CD14-positive monocyte (primary cell): ENCODE measurements around the gene KRT74. TPM values are rescaled to one million over a fixed set of nuclear protein-coding genes. Genes with fewer than 3 reads are reported as not detected.

Experiments
- DNase-seq, 3 donors: peaks; one replicate each; pipeline ENCODE4 v3.0.0-alpha.2; 2011 to 2022
- H2AFZ ChIP-seq: 2 replicates; pipeline ENCODE4 v1.6.0; 2012; ENCODE audit warnings: mild to moderate bottlenecking, low read depth, low read length, inconsistent platforms; ENCODE audit not compliant: insufficient read depth, poor library complexity, severe bottlenecking
- H3K27ac ChIP-seq, 2 donors: 1 replicate in 1 of 2; 2 replicates in 1 of 2; pipeline ENCODE4 v1.5.1; 2012 to 2013; ENCODE audit warnings: low read length in 2 of 2, control low read depth in 1 of 2, inconsistent platforms in 1 of 2, low read depth in 1 of 2, mild to moderate bottlenecking in 1 of 2
- H3K27me3 ChIP-seq, 2 donors: one replicate each; pipeline versions ENCODE4 v1.6.0 to v1.6.1; 2011 to 2013; ENCODE audit warnings: low read length in 2 of 2; ENCODE audit not compliant: control insufficient read depth in 2 of 2, insufficient read depth in 2 of 2
- H3K36me3 ChIP-seq, 2 donors: replicated peaks in 1 of 2; 1 replicate in 1 of 2; 2 replicates in 1 of 2; pipeline versions ENCODE4 v1.5.1 to v1.6.1; 2012 to 2013; ENCODE audit warnings: low read length in 2 of 2, control low read depth in 1 of 2, inconsistent platforms in 1 of 2, mild to moderate bottlenecking in 1 of 2; ENCODE audit not compliant: insufficient read depth in 2 of 2, control insufficient read depth in 1 of 2
- H3K4me1 ChIP-seq, 2 donors: 1 replicate in 1 of 2; 2 replicates in 1 of 2; pipeline versions ENCODE4 v1.5.1 to v1.6.1; 2012 to 2013; ENCODE audit warnings: low read length in 2 of 2, control low read depth in 1 of 2, inconsistent platforms in 1 of 2, mild to moderate bottlenecking in 1 of 2, moderate library complexity in 1 of 2; ENCODE audit not compliant: insufficient read depth in 2 of 2, control insufficient read depth in 1 of 2
- H3K4me2 ChIP-seq: replicated peaks from 2 replicates; pipeline ENCODE3; 2012; ENCODE audit warnings: low read length, moderate library complexity, mild to moderate bottlenecking; ENCODE audit not compliant: poor library complexity, severe bottlenecking; ENCODE audit errors: extremely low read depth
- H3K4me3 ChIP-seq, 3 experiments: fragments of 200-600 bp in 1 of 3; sonication (generic) in 1 of 3; replicated peaks in 1 of 3; 1 replicate in 2 of 3; 2 replicates in 1 of 3; pipeline ENCODE4 v1.5.1; 2011 to 2013; ENCODE audit warnings: low read length in 3 of 3, mild to moderate bottlenecking in 3 of 3, control low read depth in 2 of 3, low read depth in 2 of 3, inconsistent platforms in 1 of 3, moderate library complexity in 1 of 3
- H3K79me2 ChIP-seq: 2 replicates; pipeline ENCODE4 v1.6.0; 2012; ENCODE audit warnings: mild to moderate bottlenecking, control low read depth, inconsistent platforms, low read length, moderate library complexity; ENCODE audit not compliant: insufficient read depth
- H3K9ac ChIP-seq: 2 replicates; pipeline ENCODE4 v1.6.0; 2017; ENCODE audit warnings: low read length, mild to moderate bottlenecking; ENCODE audit not compliant: insufficient read depth, poor library complexity, severe bottlenecking
- H3K9me3 ChIP-seq, 2 donors: replicated peaks in 1 of 2; 1 replicate in 1 of 2; 2 replicates in 1 of 2; pipeline versions ENCODE4 v1.5.1 to v1.6.1; 2012 to 2013; ENCODE audit warnings: low read length in 2 of 2, control low read depth in 1 of 2; ENCODE audit not compliant: control insufficient read depth in 1 of 2, insufficient read depth in 1 of 2
- H4K20me1 ChIP-seq: 2 replicates; pipeline ENCODE4 v1.6.0; 2012; ENCODE audit warnings: mild to moderate bottlenecking, low read length, control low read depth, moderate library complexity; ENCODE audit not compliant: insufficient read depth
- H3K27ac Mint-ChIP-seq, 7 donors: one replicate each; pipeline ENCODE4 v1.8.0; 2020; ENCODE audit warnings: mild to moderate bottlenecking in 7 of 7, mixed read lengths in 7 of 7, moderate library complexity in 6 of 7, inconsistent platforms in 2 of 7
- H3K27me3 Mint-ChIP-seq, 3 donors: one replicate each; pipeline ENCODE4 v1.8.0; 2021 to 2022; ENCODE audit warnings: low read depth in 3 of 3, mild to moderate bottlenecking in 3 of 3, mixed read lengths in 3 of 3, moderate library complexity in 3 of 3, inconsistent platforms in 1 of 3
- H3K36me3 Mint-ChIP-seq, 2 donors: one replicate each; pipeline ENCODE4 v1.8.0; 2020; ENCODE audit warnings: mixed read lengths in 2 of 2, inconsistent platforms in 1 of 2, mild to moderate bottlenecking in 1 of 2
- H3K4me1 Mint-ChIP-seq: one replicate; pipeline ENCODE4 v1.8.0; 2020; ENCODE audit warnings: mild to moderate bottlenecking, mixed read lengths
- H3K4me3 Mint-ChIP-seq, 2 donors: one replicate each; pipeline ENCODE4 v1.8.0; 2020; ENCODE audit warnings: mild to moderate bottlenecking in 2 of 2, mixed read lengths in 2 of 2, moderate library complexity in 1 of 2
- H3K9me3 Mint-ChIP-seq, 7 donors: one replicate each; pipeline ENCODE4 v1.8.0; 2020 to 2022; ENCODE audit warnings: mixed read lengths in 7 of 7, mild to moderate bottlenecking in 6 of 7, moderate library complexity in 6 of 7, inconsistent platforms in 2 of 7
- WGBS: methylation state at CpG from one replicate; pipeline ENCODE4 v1.1.5; 2013; ENCODE audit warnings: missing lambda C conversion rate; ENCODE audit not compliant: insufficient coverage; 5-methylcytosine and 5-hydroxymethylcytosine counted together
- intact Hi-C, 2 donors: fragments of 100-400 bp; cut with micrococcal nuclease; formaldehyde crosslinking; loops; one replicate each; pipeline versions ENCODE4 v1.15.0 to v1.15.1; 2023
- polyA plus RNA-seq, 3 donors: library from polyadenylated mRNA; depleted of rRNA in 1 of 3; unstranded in 2 of 3; stranded (reverse) in 1 of 3; fragments of 300-500 nt in 2 of 3; fragments of >200 nt in 1 of 3; fragmentation: Illumina TruSeq in 2 of 3; gene quantifications; 1 replicate in 2 of 3; 2 replicates in 1 of 3; pipeline ENCODE4 v1.2.3, GENCODE V29; 2012 to 2021
- TF ChIP-seq, protein P1 (sequence below): fragments of 200-600 bp; IDR thresholded peaks from one replicate; pipeline ENCODE4 v1.8.0; 2022; ENCODE audit warnings: antibody characterized with exemption, mild to moderate bottlenecking

KRT74 gene
- polyA plus RNA-seq, 3 donors = not detected

DNA sequence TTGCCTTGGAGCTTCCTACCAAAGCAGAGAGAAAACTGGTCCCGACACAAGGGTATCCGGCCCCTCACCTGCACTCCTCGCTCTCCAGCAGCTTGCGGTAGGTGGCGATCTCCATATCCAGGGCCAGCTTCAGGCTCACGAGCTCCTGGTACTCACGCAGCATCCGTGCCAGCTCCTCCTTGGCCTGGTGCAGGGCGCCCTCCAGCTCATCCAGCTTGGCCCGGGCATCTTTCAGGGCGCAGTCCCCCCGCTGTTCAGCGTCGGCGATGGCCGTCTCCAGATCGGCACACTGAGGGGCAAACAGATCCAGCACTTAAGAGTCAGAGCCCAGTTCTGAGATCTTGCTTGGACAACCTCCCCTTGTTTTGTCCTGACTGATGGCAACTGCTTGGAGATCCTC, 13.9 kb upstream of the KRT74 start:
- no peak overlapping the region for H3K27ac Mint-ChIP-seq
- H2AFZ ChIP-seq = no peak overlapping the region
- H3K79me2 ChIP-seq = no peaks in the 10 kb centered on the region
- H3K27me3 Mint-ChIP-seq = peaks cover 0 to 6% (median 3%) of the 10 kb centered on the region in 3 donors
- TF ChIP-seq, protein P1, sequence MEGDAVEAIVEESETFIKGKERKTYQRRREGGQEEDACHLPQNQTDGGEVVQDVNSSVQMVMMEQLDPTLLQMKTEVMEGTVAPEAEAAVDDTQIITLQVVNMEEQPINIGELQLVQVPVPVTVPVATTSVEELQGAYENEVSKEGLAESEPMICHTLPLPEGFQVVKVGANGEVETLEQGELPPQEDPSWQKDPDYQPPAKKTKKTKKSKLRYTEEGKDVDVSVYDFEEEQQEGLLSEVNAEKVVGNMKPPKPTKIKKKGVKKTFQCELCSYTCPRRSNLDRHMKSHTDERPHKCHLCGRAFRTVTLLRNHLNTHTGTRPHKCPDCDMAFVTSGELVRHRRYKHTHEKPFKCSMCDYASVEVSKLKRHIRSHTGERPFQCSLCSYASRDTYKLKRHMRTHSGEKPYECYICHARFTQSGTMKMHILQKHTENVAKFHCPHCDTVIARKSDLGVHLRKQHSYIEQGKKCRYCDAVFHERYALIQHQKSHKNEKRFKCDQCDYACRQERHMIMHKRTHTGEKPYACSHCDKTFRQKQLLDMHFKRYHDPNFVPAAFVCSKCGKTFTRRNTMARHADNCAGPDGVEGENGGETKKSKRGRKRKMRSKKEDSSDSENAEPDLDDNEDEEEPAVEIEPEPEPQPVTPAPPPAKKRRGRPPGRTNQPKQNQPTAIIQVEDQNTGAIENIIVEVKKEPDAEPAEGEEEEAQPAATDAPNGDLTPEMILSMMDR = no peak
- H3K36me3 Mint-ChIP-seq = no peaks in the 10 kb centered on the region
- intact Hi-C loops = no loop called here
- H3K4me1 ChIP-seq = no peaks in the 10 kb centered on the region
- no peak overlapping the region for H3K9ac ChIP-seq
- H3K4me3 Mint-ChIP-seq = no peak overlapping the region
- no peaks in the 10 kb centered on the region for H3K4me1 Mint-ChIP-seq
- no peak overlapping the region for H3K27ac ChIP-seq
- H3K27me3 ChIP-seq = no peaks in the 10 kb centered on the region
- no peaks in the 10 kb centered on the region for H4K20me1 ChIP-seq
- DNase-seq = no peak
- H3K4me3 ChIP-seq = no peak overlapping the region
- H3K36me3 ChIP-seq = no peaks in the 10 kb centered on the region
- H3K9me3 ChIP-seq = no peaks in the 10 kb centered on the region
- 94% methylated on average over 17 of the region's 17 CpGs for WGBS
- H3K9me3 Mint-ChIP-seq = no peaks in the 10 kb centered on the region
- no peak overlapping the region for H3K4me2 ChIP-seq

DNA sequence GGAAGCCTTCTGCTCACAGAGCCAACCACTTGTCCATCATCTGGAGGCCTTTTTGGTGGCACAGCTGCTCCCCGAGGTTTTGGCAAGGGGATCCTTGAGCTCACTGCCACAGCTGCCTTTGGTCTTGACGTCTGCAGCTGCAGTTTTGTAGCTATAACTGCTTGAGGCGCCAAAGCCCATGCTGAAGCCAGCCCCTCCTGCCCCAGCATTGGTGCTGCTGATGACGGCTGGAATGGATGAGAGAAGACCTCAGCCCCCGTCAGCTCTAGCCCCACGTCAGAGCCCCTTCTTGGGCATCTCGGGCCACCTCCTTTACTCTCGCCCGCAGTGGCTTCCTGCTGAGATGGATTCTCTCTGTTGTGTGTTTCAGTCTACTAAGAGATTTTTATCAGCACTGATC, 12.3 kb upstream of the KRT74 start:
- no peak overlapping the region for H3K4me3 ChIP-seq
- no peak overlapping the region for H3K4me2 ChIP-seq
- TF ChIP-seq, protein P1 = no peak
- intact Hi-C loops = no loop called here
- H2AFZ ChIP-seq = no peak overlapping the region
- H3K36me3 ChIP-seq = no peaks in the 10 kb centered on the region
- no peaks in the 10 kb centered on the region for H3K9me3 ChIP-seq
- H3K4me3 Mint-ChIP-seq = no peak overlapping the region
- H3K27me3 ChIP-seq = no peaks in the 10 kb centered on the region
- no peak overlapping the region for H3K27ac Mint-ChIP-seq
- H3K79me2 ChIP-seq = no peaks in the 10 kb centered on the region
- no peak overlapping the region for H3K27ac ChIP-seq
- 61% methylated on average over 3 of the region's 9 CpGs for WGBS
- no peaks in the 10 kb centered on the region for H3K4me1 ChIP-seq
- H3K27me3 Mint-ChIP-seq = peaks cover 0 to 5% (median 4%) of the 10 kb centered on the region in 3 donors
- H3K36me3 Mint-ChIP-seq = no peaks in the 10 kb centered on the region
- H3K4me1 Mint-ChIP-seq = no peaks in the 10 kb centered on the region
- no peaks in the 10 kb centered on the region for H4K20me1 ChIP-seq
- no peaks in the 10 kb centered on the region for H3K9me3 Mint-ChIP-seq
- no peak for DNase-seq
- no peak overlapping the region for H3K9ac ChIP-seq
